WERI-Rb-1 (cell line): ENCODE data around the gene CDT1.

Experiments used
- DNase-seq: peaks from one replicate; pipeline ENCODE4 v3.0.0-alpha.2; 2020
- H3K27ac ChIP-seq: fragments of 250-450 bp; sonication (Bioruptor Pico); 2 replicates; pipeline ENCODE4 v1.5.1; 2020; ENCODE audit warnings: mild to moderate bottlenecking, moderate library complexity
- H3K27me3 ChIP-seq: fragments of 250-450 bp; sonication (Bioruptor Pico); 2 replicates; pipeline ENCODE4 v1.5.1; 2021; ENCODE audit warnings: mild to moderate bottlenecking, low read depth, moderate library complexity; ENCODE audit not compliant: insufficient read depth, severe bottlenecking
- H3K36me3 ChIP-seq: fragments of 250-450 bp; sonication (Bioruptor Pico); 2 replicates; pipeline ENCODE4 v1.5.1; 2020; ENCODE audit warnings: mild to moderate bottlenecking, moderate library complexity
- H3K4me3 ChIP-seq: 2 replicates; pipeline ENCODE4 v1.5.1; 2011; ENCODE audit warnings: low read depth, mild to moderate bottlenecking, control low read depth, low read length
- H3K9me3 ChIP-seq: fragments of 250-450 bp; sonication (Bioruptor Pico); 2 replicates; pipeline ENCODE4 v1.5.1; 2021; ENCODE audit warnings: mild to moderate bottlenecking, moderate library complexity; ENCODE audit not compliant: severe bottlenecking
- CTCF ChIP-seq: IDR thresholded peaks from 2 replicates; pipeline ENCODE4 v1.5.1; 2011; ENCODE audit warnings: low read depth, mild to moderate bottlenecking, control low read depth, inconsistent platforms, low read length

Gene CDT1

GRCh38 chr16:88812513-88813268 is 9.1 kb downstream of the CDT1 start:
- Histone ChIP-seq H3K9me3 (no peaks in the 10 kb centered on the region), H3K36me3 (peaks cover 24% of the 10 kb centered on the region), H3K27me3 (no peaks in the 10 kb centered on the region), H3K4me3 (peak overlapping the region; percentile 54), H3K27ac (peak overlapping the region; percentile 95)
- TF ChIP-seq CTCF: no peak
- peak; percentile 39 for DNase-seq

- H3K36me3 ChIP-seq: peaks cover 16% of the 10 kb centered on the region
- no peak for DNase-seq
- no peaks in the 10 kb centered on the region for H3K9me3 ChIP-seq
- TF ChIP-seq CTCF: no peak
- no peak overlapping the region for H3K4me3 ChIP-seq
- H3K27ac ChIP-seq: no peak overlapping the region; the same call in 1 of the 2 replicates
- no peaks in the 10 kb centered on the region for H3K27me3 ChIP-seq
Observed at GRCh38 chr16:88813269-88814143, 9.9 kb downstream of the CDT1 start.

GRCh38 chr16:88814144-88814502 is 10.5 kb downstream of the CDT1 start:
- Histone ChIP-seq H3K27me3 (no peaks in the 10 kb centered on the region), H3K27ac (no peak overlapping the region), H3K36me3 (peaks cover 10% of the 10 kb centered on the region), H3K9me3 (no peaks in the 10 kb centered on the region), H3K4me3 (no peak overlapping the region)
- no peak for DNase-seq
- TF ChIP-seq CTCF: no peak

GRCh38 chr16:88815227-88815626 is 11.6 kb downstream of the CDT1 start:
- Histone ChIP-seq H3K27ac (no peak overlapping the region), H3K36me3 (peaks cover under 1% of the 10 kb centered on the region; the same call in 1 of the 2 replicates)
- TF ChIP-seq CTCF: no peak

GRCh38 chr16:88815901-88816589 is 12.5 kb downstream of the CDT1 start:
- Histone ChIP-seq H3K9me3 (no peaks in the 10 kb centered on the region), H3K4me3 (no peak overlapping the region), H3K27ac (no peak overlapping the region), H3K27me3 (no peaks in the 10 kb centered on the region), H3K36me3 (no peaks in the 10 kb centered on the region)
- peak; percentile 49 for DNase-seq
- peak; percentile 79 for TF ChIP-seq CTCF

More at GRCh38 chr16:88815227-88815626, 11.6 kb downstream of the CDT1 start:
- H3K27me3 ChIP-seq: no peaks in the 10 kb centered on the region
- no peaks in the 10 kb centered on the region for H3K9me3 ChIP-seq
- DNase-seq: no peak
- no peak overlapping the region for H3K4me3 ChIP-seq
